ENCODE data around the gene AKR7A2. TPM values are rescaled to one million over a fixed set of nuclear protein-coding genes. Genes with fewer than 3 reads are reported as not detected.
A peak's percentile ranks its signal among the peaks of the same experiment; 100 is the strongest.

AKR7A2 gene
- total and polyA plus RNA-seq, 8 donors, result 18.7 to 108 (median 48.6) TPM; not detected in 1

GRCh38 chr1:19356266-19356665, 44.3 kb upstream of the AKR7A2 start:
- no peak overlapping the region for H3K4me3 ChIP-seq
- no peaks in the 10 kb centered on the region for H3K9me3 ChIP-seq
- H3K27me3 ChIP-seq, result no peaks in the 10 kb centered on the region
- no peak overlapping the region for H3K27ac ChIP-seq
- intact Hi-C loops (cut with DNase I; ENCODE audit: low total_unique reads), result no loop called here
- peaks cover 0 to 55% (median 22%) of the 10 kb centered on the region in 4 donors for H3K4me1 ChIP-seq
- TF ChIP-seq, protein P1, sequence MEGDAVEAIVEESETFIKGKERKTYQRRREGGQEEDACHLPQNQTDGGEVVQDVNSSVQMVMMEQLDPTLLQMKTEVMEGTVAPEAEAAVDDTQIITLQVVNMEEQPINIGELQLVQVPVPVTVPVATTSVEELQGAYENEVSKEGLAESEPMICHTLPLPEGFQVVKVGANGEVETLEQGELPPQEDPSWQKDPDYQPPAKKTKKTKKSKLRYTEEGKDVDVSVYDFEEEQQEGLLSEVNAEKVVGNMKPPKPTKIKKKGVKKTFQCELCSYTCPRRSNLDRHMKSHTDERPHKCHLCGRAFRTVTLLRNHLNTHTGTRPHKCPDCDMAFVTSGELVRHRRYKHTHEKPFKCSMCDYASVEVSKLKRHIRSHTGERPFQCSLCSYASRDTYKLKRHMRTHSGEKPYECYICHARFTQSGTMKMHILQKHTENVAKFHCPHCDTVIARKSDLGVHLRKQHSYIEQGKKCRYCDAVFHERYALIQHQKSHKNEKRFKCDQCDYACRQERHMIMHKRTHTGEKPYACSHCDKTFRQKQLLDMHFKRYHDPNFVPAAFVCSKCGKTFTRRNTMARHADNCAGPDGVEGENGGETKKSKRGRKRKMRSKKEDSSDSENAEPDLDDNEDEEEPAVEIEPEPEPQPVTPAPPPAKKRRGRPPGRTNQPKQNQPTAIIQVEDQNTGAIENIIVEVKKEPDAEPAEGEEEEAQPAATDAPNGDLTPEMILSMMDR (IDR thresholded peaks at IDR 0.05), result no peak
- TF ChIP-seq POLR2AphosphoS5 (IDR thresholded peaks at IDR 0.05), result no peak
- no peak for TF ChIP-seq POLR2A (IDR thresholded peaks at IDR 0.05)
- no peak for TF ChIP-seq EP300 (IDR thresholded peaks at IDR 0.05)
- no peak for DNase-seq
- H3K36me3 ChIP-seq, result peaks cover 57 to 80% (median 75%) of the 10 kb centered on the region in 4 donors
- WGBS, 5 donors, result 73 to 90% (median 89%) methylated on average over 4 to 5 of the region's 5 CpGs

GRCh38 chr1:19354531-19354981, 42.6 kb upstream of the AKR7A2 start:
- intact Hi-C loops (cut with DNase I; ENCODE audit: low total_unique reads), result no loop called here
- WGBS, 5 donors, result 60 to 72% (median 67%) methylated on average over 6 of the region's 6 CpGs
- Histone ChIP-seq H3K9me3 (no peaks in the 10 kb centered on the region), H3K4me1 (peaks cover 0 to 43% (median 11%) of the 10 kb centered on the region in 4 donors), H3K4me3 (no peak overlapping the region), H3K27me3 (no peaks in the 10 kb centered on the region), H3K27ac (peak overlapping the region in 1 of 5 donors; percentile 15), H3K36me3 (peaks cover 57 to 91% (median 84%) of the 10 kb centered on the region in 4 donors)
- TF ChIP-seq POLR2A (IDR thresholded peaks at IDR 0.05), result no peak
- TF ChIP-seq, protein P1 (IDR thresholded peaks at IDR 0.05), result no peak
- no peak for TF ChIP-seq POLR2AphosphoS5 (IDR thresholded peaks at IDR 0.05)
- no peak for TF ChIP-seq EP300 (IDR thresholded peaks at IDR 0.05)
- DNase-seq, result no peak

GRCh38 chr1:19353596-19353995, 41.7 kb upstream of the AKR7A2 start:
- TF ChIP-seq POLR2A (IDR thresholded peaks at IDR 0.05), result no peak
- TF ChIP-seq, protein P1 (IDR thresholded peaks at IDR 0.05), result no peak
- no peak for TF ChIP-seq POLR2AphosphoS5 (IDR thresholded peaks at IDR 0.05)
- no peak for TF ChIP-seq EP300 (IDR thresholded peaks at IDR 0.05)
- no peak for DNase-seq
- Histone ChIP-seq H3K27ac (peak overlapping the region in 1 of 5 donors; percentile 33), H3K9me3 (no peaks in the 10 kb centered on the region), H3K4me3 (no peak overlapping the region), H3K36me3 (peaks cover 62 to 96% (median 90%) of the 10 kb centered on the region in 4 donors), H3K4me1 (peaks cover 0 to 47% (median 13%) of the 10 kb centered on the region in 4 donors), H3K27me3 (no peaks in the 10 kb centered on the region)
- intact Hi-C loops (cut with DNase I; ENCODE audit: low total_unique reads), result no loop called here
- 72 to 99% (median 77%) methylated on average over 7 to 8 of the region's 8 CpGs for WGBS, 5 donors

GRCh38 chr1:19352839-19353238, 40.9 kb upstream of the AKR7A2 start:
- DNase-seq, result no peak
- H3K9me3 ChIP-seq, result no peaks in the 10 kb centered on the region
- no peak for TF ChIP-seq EP300 (IDR thresholded peaks at IDR 0.05)
- H3K27me3 ChIP-seq, result no peaks in the 10 kb centered on the region
- H3K4me3 ChIP-seq, result no peak overlapping the region
- peak overlapping the region in 2 of 5 donors; percentile 13 to 33 for H3K27ac ChIP-seq
- WGBS, 5 donors, result 88 to 93% (median 89%) methylated on average over 7 to 14 of the region's 14 CpGs
- intact Hi-C loops (cut with DNase I; ENCODE audit: low total_unique reads), result no loop called here
- H3K36me3 ChIP-seq, result peaks cover 62 to 98% (median 91%) of the 10 kb centered on the region in 4 donors
- peaks cover 3 to 54% (median 18%) of the 10 kb centered on the region in 4 donors for H3K4me1 ChIP-seq

DNA sequence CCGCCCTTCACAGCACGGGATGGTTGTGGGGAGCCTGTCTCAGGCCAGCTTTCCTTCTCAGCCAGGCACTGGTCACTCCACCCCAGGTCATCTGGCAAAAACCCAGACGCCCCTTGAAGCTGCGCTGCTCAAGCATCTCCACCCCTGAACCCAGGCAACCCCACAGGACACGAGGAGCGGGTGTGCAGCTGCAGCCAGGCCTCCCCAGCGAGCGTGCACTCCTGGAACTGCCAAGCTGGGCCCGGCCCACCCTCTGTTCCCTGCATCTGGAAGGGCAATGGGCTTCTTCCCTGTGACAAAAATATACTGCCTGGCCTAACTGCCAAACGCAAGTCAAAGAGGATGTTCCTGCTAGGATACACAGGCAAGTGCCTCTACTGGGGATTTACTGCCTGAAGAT, 39.9 kb upstream of the AKR7A2 start:
- Histone ChIP-seq H3K36me3 (peaks cover 57 to 95% (median 81%) of the 10 kb centered on the region in 4 donors), H3K9me3 (no peaks in the 10 kb centered on the region), H3K27me3 (no peaks in the 10 kb centered on the region), H3K4me1 (peaks cover 10 to 64% (median 27%) of the 10 kb centered on the region in 4 donors), H3K27ac (peak overlapping the region in 2 of 5 donors; percentile 13 to 34), H3K4me3 (no peak overlapping the region)
- TF ChIP-seq POLR2A (IDR thresholded peaks at IDR 0.05), result no peak
- DNase-seq, result no peak
- WGBS, 5 donors, result 72 to 86% (median 77%) methylated on average over 8 to 10 of the region's 10 CpGs
- intact Hi-C loops (cut with DNase I; ENCODE audit: low total_unique reads), result no loop called here
